ENCODE data around the gene DENND1A.

DNA sequence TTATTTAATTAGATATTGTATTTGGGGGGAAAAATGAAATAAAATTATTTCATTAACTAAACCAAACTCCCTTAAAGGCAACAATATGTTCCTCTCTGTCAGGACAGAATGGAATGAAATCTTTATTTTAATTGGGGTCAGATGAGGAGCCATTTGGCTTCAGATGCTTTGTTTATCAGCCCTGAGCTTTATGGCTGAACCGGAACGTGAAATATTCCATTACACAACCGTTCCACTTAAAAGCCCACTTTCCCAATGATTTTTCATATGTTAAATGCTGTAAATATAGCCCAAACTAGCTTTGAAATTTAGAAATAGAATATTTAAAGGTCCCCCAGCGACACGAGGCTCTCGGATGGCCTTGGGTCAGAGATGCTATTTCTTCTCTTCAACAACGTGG is 424.4 kb downstream of the DENND1A start:
- no peak for TF ChIP-seq POLR2A (IDR thresholded peaks at IDR 0.05; ENCODE audit: low read length)
- no peak for TF ChIP-seq GATA1 (IDR thresholded peaks at IDR 0.05; ENCODE audit: low read depth, low read length)
